Muscle of arm (tissue), 12 donors: Measurements from ENCODE around the gene ITGA5. TPM values are rescaled to one million over a fixed set of nuclear protein-coding genes. Genes with fewer than 3 reads are reported as not detected.

Experiments
- DNase-seq: peaks from one replicate; pipeline ENCODE4 v3.0.0-alpha.2; 2013
- polyA plus RNA-seq, 12 donors: library from polyadenylated mRNA; unstranded; fragments of 120-200 nt; gene quantifications; one replicate each; pipeline ENCODE4 v1.2.1, GENCODE V29; 2013; ENCODE audit not compliant: insufficient read length in 12 of 12

The ITGA5 gene
- polyA plus RNA-seq, 12 donors: 94.6 to 117 (median 107) TPM; not detected in 1

DNA sequence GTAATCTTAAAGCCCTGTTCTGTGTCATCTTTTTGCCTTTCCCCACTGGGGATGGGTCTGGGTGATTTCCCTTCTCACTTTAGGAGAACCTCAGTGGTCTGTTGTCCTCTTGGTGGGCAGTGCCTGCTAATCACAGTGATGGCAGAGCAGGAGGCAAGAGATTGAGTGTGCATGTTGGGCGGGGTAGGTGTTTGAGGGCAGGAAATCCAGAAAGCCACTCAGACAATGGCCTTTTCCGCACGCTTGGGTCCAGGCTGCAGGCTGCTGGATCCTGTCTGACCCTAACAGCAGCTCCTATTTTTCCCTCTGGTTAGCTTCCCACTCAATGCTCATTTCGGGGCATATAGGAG is 13.7 kb upstream of the ITGA5 start:
- DNase-seq: no peak

GRCh38 chr12:54431911-54432814 is 13.1 kb upstream of the ITGA5 start:
- no peak for DNase-seq

- no peak for DNase-seq
Observed at GRCh38 chr12:54430471-54431069, 11.5 kb upstream of the ITGA5 start.

DNA sequence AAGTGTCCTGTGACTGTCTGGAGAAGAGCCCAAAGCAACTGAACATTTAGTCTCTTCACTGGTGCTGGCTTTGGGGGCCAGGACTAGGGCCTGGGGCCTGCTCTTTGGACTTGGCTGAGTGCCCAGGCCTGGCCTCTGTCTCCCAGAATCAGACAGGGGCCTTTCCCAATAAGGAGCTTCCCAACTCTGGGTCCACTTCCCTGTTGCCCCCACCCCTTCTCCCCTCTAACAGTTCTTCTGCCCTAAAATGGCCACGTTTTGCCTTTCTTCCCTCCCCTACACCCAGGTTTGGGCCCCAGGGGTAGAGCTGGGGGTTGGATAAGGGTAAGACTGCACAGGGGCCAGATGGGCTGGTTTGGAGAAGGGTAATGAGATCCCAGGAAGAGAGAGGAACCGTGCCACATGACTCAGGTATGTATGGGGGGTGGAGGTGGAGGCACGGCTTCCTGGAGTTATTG is 10.0 kb upstream of the ITGA5 start:
- DNase-seq: no peak

- no peak for DNase-seq
Observed at GRCh38 chr12:54428050-54429013, 9.3 kb upstream of the ITGA5 start.

- no peak for DNase-seq
Observed at GRCh38 chr12:54427106-54427505, 8.0 kb upstream of the ITGA5 start.

GRCh38 chr12:54426690-54427089 is 7.6 kb upstream of the ITGA5 start:
- DNase-seq: no peak

- DNase-seq: peak; percentile 69
Observed at GRCh38 chr12:54425702-54426101, 6.6 kb upstream of the ITGA5 start.

DNA sequence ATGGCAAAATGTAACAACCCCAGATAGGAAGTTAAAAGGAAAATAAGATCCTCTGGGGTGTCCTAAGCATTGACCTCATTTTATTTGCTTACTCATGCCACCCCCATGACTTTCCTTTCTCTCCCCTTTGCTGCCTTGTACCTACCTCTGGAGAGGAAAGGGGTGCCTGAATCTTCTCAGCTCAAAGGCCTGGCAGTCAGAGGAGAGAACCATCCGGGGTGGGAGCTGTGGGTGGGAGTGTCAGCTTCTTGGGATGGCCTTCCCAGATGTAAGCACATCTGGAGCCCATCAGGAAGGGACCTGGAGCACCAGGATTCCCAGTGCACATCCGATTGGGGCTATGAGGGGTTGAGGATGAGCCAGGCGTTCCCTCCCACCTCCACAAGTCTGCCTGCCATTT is 5.2 kb upstream of the ITGA5 start:
- no peak for DNase-seq

DNA sequence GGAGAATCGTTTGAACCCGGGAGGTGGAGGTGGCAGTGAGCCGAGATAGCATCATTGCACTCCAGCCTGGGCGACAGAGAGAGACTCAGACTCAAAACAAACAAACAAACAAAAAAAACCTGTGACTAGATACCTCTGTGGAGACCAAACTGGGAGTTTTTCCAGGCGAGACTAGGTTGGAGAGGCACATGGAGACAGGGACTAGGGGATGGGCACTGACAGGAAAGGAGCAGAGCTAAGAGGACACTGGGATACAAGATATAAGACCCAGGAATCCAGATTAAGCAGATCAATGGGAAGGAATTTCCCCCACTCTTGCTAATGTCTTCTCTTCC is 4.7 kb upstream of the ITGA5 start:
- DNase-seq: no peak

- no peak for DNase-seq
Observed at GRCh38 chr12:54421879-54422250, 2.8 kb upstream of the ITGA5 start.

DNA sequence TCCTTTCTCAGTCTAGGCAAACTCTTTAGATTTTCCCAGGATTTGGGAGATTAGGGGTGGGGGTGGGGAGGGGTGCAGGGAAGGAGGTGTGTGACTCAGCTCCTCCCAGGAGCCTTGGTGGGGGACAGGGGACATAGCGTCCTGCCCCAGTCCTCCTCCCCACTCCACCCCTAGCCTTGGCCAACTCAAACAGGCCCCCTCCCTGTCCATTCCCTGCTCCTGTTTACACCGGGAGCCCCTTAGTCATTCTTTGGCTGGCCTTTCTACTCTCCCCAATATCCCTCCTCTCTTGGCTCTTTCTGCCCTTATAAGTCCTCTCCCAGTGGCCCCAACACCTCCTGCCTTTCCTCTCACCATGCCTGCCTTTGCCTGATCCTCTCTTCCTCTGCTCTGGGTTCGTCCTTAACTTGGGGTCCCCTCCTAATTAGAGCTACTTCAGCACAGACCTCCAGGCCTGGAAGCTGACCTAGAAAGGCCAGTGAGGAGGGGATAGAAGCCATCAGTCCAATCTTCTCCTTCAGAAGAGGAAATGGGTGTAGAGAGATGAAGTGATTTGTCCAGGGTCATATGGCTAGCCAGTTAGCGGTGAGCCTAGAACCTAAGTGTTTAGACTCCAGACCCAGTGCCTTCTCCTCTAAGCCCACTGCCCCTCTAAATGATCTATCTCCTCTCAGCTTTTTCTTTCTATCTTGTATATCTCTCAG is 2.3 kb upstream of the ITGA5 start:
- no peak for DNase-seq

DNA sequence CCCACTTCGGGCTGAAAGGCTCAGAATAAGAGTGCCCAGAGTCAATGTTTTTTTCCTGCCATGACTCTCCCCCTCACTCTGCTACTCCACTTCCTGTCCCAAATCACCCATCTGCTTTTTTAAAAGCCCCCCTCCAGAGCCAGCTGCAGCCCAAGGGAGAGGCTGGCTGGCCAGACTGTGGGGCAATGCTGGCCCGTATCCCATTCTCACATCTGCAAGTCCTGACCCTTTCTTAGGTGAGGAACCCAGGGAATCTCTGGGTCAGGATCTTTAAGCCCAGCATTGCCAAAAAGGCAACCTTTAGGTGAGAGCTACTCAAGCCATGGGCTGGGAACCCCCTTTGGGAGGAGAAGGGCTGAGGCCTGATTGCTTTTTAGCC is 1.7 kb upstream of the ITGA5 start:
- no peak for DNase-seq

GRCh38 chr12:54418441-54419087 is 502 bp downstream of the ITGA5 start:
- no peak for DNase-seq

DNA sequence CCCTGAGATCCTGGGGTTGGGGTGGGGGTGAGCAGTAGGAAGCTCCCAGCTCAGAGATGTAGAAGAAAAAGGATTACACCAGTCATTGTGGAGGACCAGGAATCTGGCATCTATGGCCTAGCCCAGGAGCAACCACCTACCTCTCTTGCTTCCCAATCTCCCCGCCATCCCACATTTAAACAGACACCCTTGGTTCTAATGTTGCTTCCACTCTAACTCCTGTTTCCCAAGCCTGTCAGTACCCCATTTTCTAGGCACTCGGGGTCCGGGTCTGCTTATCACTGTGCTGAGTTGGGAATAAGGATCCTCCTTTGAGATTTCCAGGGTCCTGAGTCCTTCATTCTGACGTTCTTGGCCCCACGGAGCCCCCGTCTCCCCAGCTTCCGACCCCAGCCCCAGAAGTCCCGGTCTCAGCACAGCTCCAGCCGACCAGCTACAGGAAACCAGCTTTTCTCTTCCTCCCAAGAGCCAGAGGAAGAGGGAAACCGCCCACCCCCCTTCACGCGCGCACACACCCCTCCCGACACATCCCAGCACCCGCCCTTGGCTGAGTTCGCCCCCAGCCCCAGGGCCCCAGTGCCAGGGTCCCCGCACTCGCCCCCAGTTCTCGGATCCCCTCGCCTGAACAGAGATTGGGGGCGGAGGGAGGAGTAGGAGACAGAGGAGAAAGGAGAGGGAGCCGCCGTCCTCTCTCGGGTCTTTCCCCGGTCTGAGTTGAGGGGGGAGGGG is 1.2 kb downstream of the ITGA5 start:
- no peak for DNase-seq

DNA sequence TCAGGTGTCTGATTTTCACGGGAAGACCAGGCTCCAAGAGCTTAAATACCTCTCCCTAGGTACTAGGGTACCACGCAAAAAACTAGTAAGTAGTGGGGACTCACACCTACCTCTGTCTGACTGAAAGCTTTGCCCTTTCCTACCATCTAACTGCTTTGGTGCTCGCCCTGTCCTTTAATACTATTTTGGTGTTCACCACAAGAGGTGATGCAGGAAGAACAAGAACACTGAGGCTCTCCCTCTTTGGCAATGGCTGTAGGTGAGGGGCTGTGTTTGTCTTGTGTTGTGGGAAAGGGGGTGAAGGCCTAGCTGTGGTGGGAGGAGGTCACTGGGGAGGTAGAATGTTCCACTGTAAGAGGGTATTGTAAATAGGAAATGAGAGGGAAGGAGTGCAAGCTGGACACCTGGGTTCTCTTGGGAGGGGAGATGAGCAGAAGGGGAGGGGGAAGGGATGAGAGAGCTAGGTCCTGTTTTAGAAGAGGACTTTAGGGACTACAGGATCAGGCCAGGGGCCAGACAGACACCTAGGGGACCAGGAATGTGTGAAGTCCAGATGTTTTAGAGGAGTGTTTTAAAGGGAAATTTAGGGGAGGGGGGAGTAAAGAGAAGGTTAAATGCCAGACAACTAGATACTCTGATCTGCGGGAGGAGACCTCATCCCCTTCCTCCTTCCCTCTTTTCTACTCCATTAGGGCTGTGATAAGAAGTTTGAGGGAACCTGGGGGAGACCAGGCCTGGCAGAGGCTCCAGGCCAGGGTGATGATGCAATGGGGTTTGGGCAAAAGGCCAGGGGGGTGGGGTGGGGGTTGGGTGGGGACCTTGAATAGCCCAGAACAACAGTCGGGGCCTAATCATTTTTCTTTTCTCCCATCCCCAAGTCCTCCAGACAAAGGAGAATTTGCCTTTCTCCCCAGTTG is 2.1 kb downstream of the ITGA5 start:
- no peak for DNase-seq

DNA sequence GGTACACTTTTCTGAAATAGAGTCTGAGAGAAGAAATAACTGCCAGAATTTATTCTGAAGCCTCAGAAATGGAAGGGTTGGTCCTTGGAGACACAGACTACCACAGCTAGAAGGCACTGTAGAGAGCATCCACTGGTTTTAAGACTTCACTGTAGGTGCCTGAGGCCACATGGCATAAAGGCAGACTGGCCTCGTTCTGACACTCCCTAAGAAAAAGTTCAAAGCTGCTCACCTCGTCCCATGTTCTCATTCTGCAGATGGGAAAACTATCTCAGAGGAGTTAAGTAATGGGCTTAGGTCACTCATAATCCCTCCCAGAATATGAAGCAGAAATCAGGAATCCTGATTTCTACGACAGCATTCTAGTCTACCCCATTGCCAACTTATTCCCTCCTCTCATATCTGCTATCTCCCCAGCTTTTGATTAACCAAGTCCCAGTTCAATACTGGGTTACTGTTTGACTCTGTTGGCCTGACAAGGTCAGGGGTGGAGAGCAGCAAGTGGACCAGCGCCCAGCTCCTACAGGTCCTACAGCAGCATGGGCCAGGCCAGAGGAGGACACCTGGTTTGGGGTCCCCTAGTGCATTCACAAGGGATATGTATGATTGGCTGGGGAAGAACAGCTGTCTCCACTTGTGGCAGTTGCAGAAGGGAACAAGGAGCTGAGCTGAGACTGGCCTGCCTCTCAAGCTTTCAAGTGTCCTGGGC is 3.7 kb downstream of the ITGA5 start:
- no peak for DNase-seq

DNA sequence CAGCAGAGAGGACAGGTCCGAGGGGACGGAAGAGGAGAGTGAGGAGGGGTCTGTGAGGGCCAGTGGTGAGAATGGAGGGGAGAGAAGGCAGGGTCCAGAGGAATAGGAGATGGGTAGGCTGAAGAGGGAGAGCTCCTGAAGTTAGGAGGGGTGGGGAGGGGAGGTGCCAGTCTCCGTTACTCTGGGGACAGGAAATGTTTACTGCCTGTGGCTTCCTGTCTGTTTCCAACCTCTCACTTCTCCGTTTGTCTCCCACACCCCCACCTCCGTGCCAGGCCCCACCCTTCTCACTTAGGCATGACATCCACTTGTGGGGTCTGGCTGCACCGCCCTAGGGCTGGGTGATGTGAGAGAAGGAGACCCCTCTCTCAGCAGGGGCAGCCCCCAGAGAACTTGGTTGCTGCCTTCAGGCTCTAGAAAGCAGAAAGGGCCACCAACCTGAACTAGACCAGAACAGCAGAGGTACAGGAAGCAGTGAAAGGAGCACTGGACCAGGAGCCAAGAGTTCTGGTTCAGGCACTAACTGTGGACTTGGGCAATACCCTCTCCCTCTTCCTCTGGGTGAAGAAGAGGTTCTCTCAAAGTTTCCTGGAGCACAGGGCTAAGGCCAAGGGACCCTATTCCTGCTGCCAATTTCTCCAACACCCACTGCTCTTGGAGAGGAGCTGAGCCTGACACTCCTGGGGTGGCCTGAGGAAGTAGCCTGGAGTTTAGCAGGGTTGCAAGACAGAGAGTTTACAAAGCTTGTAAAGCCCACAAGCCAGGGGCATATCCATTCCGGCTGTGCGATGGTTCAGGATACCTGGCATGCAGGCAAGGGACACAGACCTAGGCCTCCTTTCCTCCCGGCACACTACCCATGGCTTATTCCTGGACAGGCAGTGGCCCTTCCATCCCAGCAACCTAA is 5.5 kb downstream of the ITGA5 start:
- no peak for DNase-seq
